Peyer's patch (tissue), 4 donors: ENCODE data around the gene ELFN2. TPM values are rescaled to one million over a fixed set of nuclear protein-coding genes. Genes with fewer than 3 reads are reported as not detected.

Experiments
- DNase-seq, 3 donors: peaks; one replicate each; pipeline ENCODE4 v3.0.0-alpha.2; 2017 to 2019
- H3K27ac ChIP-seq, 4 donors: fragments of 200-600 bp; sonication (generic); one replicate each; pipeline ENCODE4 v1.5.1; 2016 to 2019
- H3K27me3 ChIP-seq, 2 donors: fragments of 200-600 bp; sonication (generic); one replicate each; pipeline ENCODE4 v1.5.1; 2019
- H3K36me3 ChIP-seq, 3 donors: fragments of 200-600 bp; sonication (generic); one replicate each; pipeline ENCODE4 v1.5.1; 2016 to 2019
- H3K4me1 ChIP-seq, 4 donors: fragments of 200-600 bp; sonication (generic); one replicate each; pipeline ENCODE4 v1.5.1; 2016 to 2019
- H3K4me3 ChIP-seq, 4 donors: fragments of 200-600 bp; sonication (generic); 1 replicate in 3 of 4; 2 replicates in 1 of 4; pipeline ENCODE4 v1.5.1; 2016 to 2019; ENCODE audit warnings: mild to moderate bottlenecking in 1 of 4
- H3K9me3 ChIP-seq, 4 donors: fragments of 200-600 bp; sonication (generic); one replicate each; pipeline ENCODE4 v1.5.1; 2016 to 2019; ENCODE audit warnings: mild to moderate bottlenecking in 1 of 4
- POLR2A ChIP-seq, 2 donors: fragments of 450-650 bp; IDR thresholded peaks; one replicate each; pipeline ENCODE4 v1.5.1; 2017; ENCODE audit warnings: antibody characterized with exemption in 2 of 2, mild to moderate bottlenecking in 2 of 2, moderate library complexity in 2 of 2
- total RNA-seq, 4 donors: library from RNA; depleted of rRNA; stranded (reverse); fragments of >200 nt; gene quantifications; one replicate each; pipeline ENCODE4 v1.1.0, GENCODE V29; 2016
- TF ChIP-seq, protein P1 (sequence below), 6 experiments: fragments of 450-650 bp in 4 of 6; fragments of 200-600 bp in 2 of 6; sonication (generic) in 1 of 6; IDR thresholded peaks; one replicate each; pipeline ENCODE4 v1.5.1; 2017 to 2019; ENCODE audit warnings: antibody characterized with exemption in 6 of 6, mild to moderate bottlenecking in 3 of 6, moderate library complexity in 1 of 6

The ELFN2 gene
- total RNA-seq, 4 donors from 2014 or later = under 0.01 TPM; not detected in 3

GRCh38 chr22:37365950-37366349, 61.3 kb downstream of the ELFN2 start:
- no peaks in the 10 kb centered on the region for H3K27me3 ChIP-seq
- no peak for DNase-seq
- no peak overlapping the region for H3K27ac ChIP-seq
- no peaks in the 10 kb centered on the region for H3K4me1 ChIP-seq
- H3K4me3 ChIP-seq = no peak overlapping the region
- TF ChIP-seq POLR2A (IDR thresholded peaks at IDR 0.05) = no peak
- TF ChIP-seq, protein P1, sequence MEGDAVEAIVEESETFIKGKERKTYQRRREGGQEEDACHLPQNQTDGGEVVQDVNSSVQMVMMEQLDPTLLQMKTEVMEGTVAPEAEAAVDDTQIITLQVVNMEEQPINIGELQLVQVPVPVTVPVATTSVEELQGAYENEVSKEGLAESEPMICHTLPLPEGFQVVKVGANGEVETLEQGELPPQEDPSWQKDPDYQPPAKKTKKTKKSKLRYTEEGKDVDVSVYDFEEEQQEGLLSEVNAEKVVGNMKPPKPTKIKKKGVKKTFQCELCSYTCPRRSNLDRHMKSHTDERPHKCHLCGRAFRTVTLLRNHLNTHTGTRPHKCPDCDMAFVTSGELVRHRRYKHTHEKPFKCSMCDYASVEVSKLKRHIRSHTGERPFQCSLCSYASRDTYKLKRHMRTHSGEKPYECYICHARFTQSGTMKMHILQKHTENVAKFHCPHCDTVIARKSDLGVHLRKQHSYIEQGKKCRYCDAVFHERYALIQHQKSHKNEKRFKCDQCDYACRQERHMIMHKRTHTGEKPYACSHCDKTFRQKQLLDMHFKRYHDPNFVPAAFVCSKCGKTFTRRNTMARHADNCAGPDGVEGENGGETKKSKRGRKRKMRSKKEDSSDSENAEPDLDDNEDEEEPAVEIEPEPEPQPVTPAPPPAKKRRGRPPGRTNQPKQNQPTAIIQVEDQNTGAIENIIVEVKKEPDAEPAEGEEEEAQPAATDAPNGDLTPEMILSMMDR (IDR thresholded peaks at IDR 0.05) = no peak
- no peaks in the 10 kb centered on the region for H3K36me3 ChIP-seq
- no peaks in the 10 kb centered on the region for H3K9me3 ChIP-seq

- Histone ChIP-seq H3K9me3 (no peaks in the 10 kb centered on the region), H3K27me3 (no peaks in the 10 kb centered on the region), H3K36me3 (no peaks in the 10 kb centered on the region), H3K4me1 (no peaks in the 10 kb centered on the region), H3K4me3 (no peak overlapping the region), H3K27ac (no peak overlapping the region)
- TF ChIP-seq, protein P1 (IDR thresholded peaks at IDR 0.05) = no peak
- no peak for TF ChIP-seq POLR2A (IDR thresholded peaks at IDR 0.05)
- no peak for DNase-seq
Observed at GRCh38 chr22:37363261-37363992, 63.9 kb downstream of the ELFN2 start.

DNA sequence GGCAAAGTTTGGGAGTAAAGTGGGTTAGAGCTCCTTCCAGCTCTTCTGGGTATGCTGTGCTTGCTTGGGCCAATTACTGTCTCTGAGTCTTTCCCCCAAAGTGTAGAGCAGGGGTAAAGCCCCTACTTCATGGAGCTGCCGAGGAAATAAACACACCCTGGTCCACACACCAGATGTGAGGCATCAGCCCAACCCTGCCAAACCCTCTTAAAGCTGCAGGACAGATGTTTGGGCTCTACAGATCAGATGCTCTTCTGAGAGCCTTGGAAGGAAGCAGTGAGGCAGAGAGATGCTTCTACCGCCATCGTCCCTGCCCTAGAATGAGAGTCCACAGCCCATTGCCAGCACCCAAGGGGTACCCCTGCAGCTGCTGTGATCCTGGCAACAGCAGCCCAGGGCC, 64.7 kb downstream of the ELFN2 start:
- H3K27me3 ChIP-seq = no peaks in the 10 kb centered on the region
- no peak overlapping the region for H3K27ac ChIP-seq
- DNase-seq = no peak
- H3K4me1 ChIP-seq = no peaks in the 10 kb centered on the region
- no peak overlapping the region for H3K4me3 ChIP-seq
- H3K9me3 ChIP-seq = no peaks in the 10 kb centered on the region
- TF ChIP-seq, protein P1 (IDR thresholded peaks at IDR 0.05) = no peak
- TF ChIP-seq POLR2A (IDR thresholded peaks at IDR 0.05) = no peak
- H3K36me3 ChIP-seq = no peaks in the 10 kb centered on the region

DNA sequence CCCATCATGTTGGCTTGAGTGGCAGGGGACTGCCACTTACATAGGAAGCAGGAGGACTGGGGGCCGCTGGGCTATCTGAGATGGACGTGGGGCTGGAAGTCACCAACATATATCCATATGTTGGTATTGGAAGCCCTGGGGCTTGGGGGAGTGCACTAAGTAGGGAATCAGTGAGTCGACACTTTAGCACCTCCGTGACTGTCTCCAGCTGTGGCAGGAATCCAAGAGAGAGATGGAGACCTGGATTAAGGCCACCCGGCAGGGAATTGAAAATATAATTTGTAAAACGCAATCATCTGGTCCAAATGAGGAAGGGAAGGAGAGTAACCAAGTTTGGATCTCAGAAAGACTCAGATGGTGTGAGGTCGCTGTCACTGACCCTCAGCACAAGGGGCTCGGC, 68.4 kb downstream of the ELFN2 start:
- Histone ChIP-seq H3K27me3 (no peaks in the 10 kb centered on the region), H3K27ac (no peak overlapping the region), H3K4me3 (no peak overlapping the region), H3K4me1 (no peaks in the 10 kb centered on the region), H3K36me3 (no peaks in the 10 kb centered on the region), H3K9me3 (no peaks in the 10 kb centered on the region)
- no peak for TF ChIP-seq POLR2A (IDR thresholded peaks at IDR 0.05)
- TF ChIP-seq, protein P1 (IDR thresholded peaks at IDR 0.05) = no peak
- DNase-seq = no peak

DNA sequence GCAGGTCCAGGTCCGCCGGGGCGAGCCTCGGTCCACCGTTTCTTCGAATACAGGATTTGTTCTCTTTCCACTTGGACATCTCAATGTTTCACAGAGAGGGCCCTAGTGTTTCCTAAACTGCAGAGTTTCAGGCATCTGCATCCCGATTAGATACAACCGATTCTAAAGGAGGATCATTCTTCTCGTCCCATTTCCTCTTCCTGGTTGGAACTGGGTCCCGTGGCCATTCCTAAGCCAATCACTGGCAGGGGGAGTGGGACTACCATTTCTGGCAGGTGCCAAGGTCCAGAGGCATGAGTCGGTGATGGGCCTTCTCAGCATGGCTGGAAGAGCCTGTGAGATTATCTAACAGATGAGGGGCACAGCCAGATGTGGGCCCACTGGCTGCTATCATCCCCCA, 68.9 kb downstream of the ELFN2 start:
- Histone ChIP-seq H3K4me1 (no peaks in the 10 kb centered on the region), H3K27me3 (no peaks in the 10 kb centered on the region), H3K9me3 (no peaks in the 10 kb centered on the region), H3K36me3 (no peaks in the 10 kb centered on the region), H3K4me3 (no peak overlapping the region), H3K27ac (no peak overlapping the region)
- no peak for DNase-seq
- TF ChIP-seq, protein P1 (IDR thresholded peaks at IDR 0.05) = no peak
- no peak for TF ChIP-seq POLR2A (IDR thresholded peaks at IDR 0.05)
